CD4-positive, alpha-beta memory T cell (primary cell): ENCODE measurements around the gene ZNF436. TPM values are rescaled to one million over a fixed set of nuclear protein-coding genes. Genes with fewer than 3 reads are reported as not detected.
A peak's percentile ranks its signal among the peaks of the same experiment; 100 is the strongest.

ENCODE experiments used
- CTCF ChIA-PET: fragments of 350-600 bp; sonication (Branson Sonifier 250); formaldehyde crosslinking; loops from one replicate; lab custom pipeline; 2021; ENCODE audit warnings: inconsistent platforms; ENCODE audit not compliant: partially characterized antibody; lab: Charles Lee
- POLR2A ChIA-PET: fragments of 350-600 bp; sonication (Branson Sonifier 250); formaldehyde crosslinking; loops from one replicate; lab custom pipeline; 2021; ENCODE audit not compliant: partially characterized antibody; lab: Charles Lee
- DNase-seq, 5 donors: peaks; one replicate each; pipeline versions ENCODE4 v3.0.0 to v3.0.0-alpha.2; 2020 to 2022; ENCODE audit warnings: mixed read lengths in 1 of 5
- H3K27ac ChIP-seq: one replicate; pipeline ENCODE4 v1.7.0; 2013; ENCODE audit warnings: low read depth, low read length
- H3K27me3 ChIP-seq: 2 replicates; pipeline ENCODE4 v1.7.0; 2013; ENCODE audit warnings: mild to moderate bottlenecking, low read length, moderate library complexity; ENCODE audit not compliant: insufficient read depth
- H3K36me3 ChIP-seq: 2 replicates; pipeline ENCODE4 v1.7.0; 2013; ENCODE audit warnings: mild to moderate bottlenecking, low read length, moderate library complexity; ENCODE audit not compliant: insufficient read depth
- H3K4me1 ChIP-seq: 2 replicates; pipeline ENCODE4 v1.7.0; 2013; ENCODE audit warnings: mild to moderate bottlenecking, low read length, moderate library complexity; ENCODE audit not compliant: insufficient read depth
- H3K4me3 ChIP-seq, 2 donors: one replicate each; pipeline ENCODE4 v1.7.0; 2013; ENCODE audit warnings: low read length in 2 of 2, mild to moderate bottlenecking in 1 of 2
- H3K9me3 ChIP-seq, 2 donors: one replicate each; pipeline ENCODE4 v1.7.0; 2013; ENCODE audit warnings: low read length in 2 of 2, control low read depth in 1 of 2; ENCODE audit not compliant: control insufficient read depth in 1 of 2
- H3K27ac Mint-ChIP-seq, 7 donors: one replicate each; pipeline ENCODE4 v1.8.0; 2020 to 2021; ENCODE audit warnings: mixed read lengths in 7 of 7, mild to moderate bottlenecking in 6 of 7, inconsistent platforms in 3 of 7, moderate library complexity in 3 of 7
- H3K27me3 Mint-ChIP-seq, 2 donors: one replicate each; pipeline ENCODE4 v1.8.0; 2020 to 2021; ENCODE audit warnings: mixed read lengths in 2 of 2
- H3K36me3 Mint-ChIP-seq, 2 donors: one replicate each; pipeline ENCODE4 v1.8.0; 2020 to 2021; ENCODE audit warnings: mixed read lengths in 2 of 2, inconsistent platforms in 1 of 2, mild to moderate bottlenecking in 1 of 2
- H3K4me1 Mint-ChIP-seq, 4 donors: one replicate each; pipeline ENCODE4 v1.8.0; 2020 to 2021; ENCODE audit warnings: mixed read lengths in 4 of 4, mild to moderate bottlenecking in 1 of 4
- H3K4me3 Mint-ChIP-seq, 8 donors: one replicate each; pipeline ENCODE4 v1.8.0; 2020 to 2021; ENCODE audit warnings: mixed read lengths in 8 of 8, mild to moderate bottlenecking in 7 of 8, moderate library complexity in 6 of 8, inconsistent platforms in 3 of 8
- H3K9me3 Mint-ChIP-seq, 8 donors: one replicate each; pipeline ENCODE4 v1.8.0; 2020 to 2021; ENCODE audit warnings: mixed read lengths in 8 of 8, mild to moderate bottlenecking in 5 of 8, inconsistent platforms in 3 of 8, moderate library complexity in 1 of 8
- intact Hi-C: fragments of 100-400 bp; cut with micrococcal nuclease; formaldehyde crosslinking; loops from one replicate; pipeline ENCODE4 v1.15.1; 2023
- polyA plus RNA-seq, 2 donors: library from polyadenylated mRNA; unstranded; fragments of 300-500 nt; fragmentation: Illumina TruSeq; gene quantifications; one replicate each; pipeline ENCODE4 v1.2.3, GENCODE V29; 2021
- total RNA-seq, 2 experiments: library from RNA; stranded (reverse); gene quantifications; one replicate each; pipeline ENCODE4 v1.2.3, GENCODE V29; 2021

Gene ZNF436
- total and polyA plus RNA-seq, 4 experiments from 2014 or later, result 1.7 to 11.9 (median 7.2) TPM

DNA sequence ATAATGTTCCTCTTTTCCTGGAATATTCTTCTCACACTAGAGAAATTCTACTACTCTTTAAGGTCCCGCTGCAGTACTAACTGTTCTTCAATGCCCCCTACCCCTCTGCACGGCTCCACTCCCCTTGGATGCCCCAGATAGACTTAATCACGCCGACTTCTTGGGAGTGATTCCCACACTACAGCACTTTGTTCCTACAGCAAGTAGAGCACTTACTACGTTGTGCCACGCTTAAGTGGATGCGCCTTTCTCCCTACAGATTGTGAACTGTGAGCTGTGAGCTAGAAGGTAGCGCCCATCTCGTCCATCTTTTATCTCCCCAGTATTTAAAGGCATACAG lies 2.2 kb downstream of the ZNF436 start:
- H3K4me1 Mint-ChIP-seq, result peaks cover 17 to 46% (median 28%) of the 10 kb centered on the region in 4 donors
- ChIA-PET POLR2A (interaction anchor here (1.3 to 5.4 kb wide), 3 partner anchors 22 to 117 kb away, joined by 6 to 112 read pairs (median 8); partner anchors contain the start of genes ASAP3 and HNRNPR), CTCF (interaction anchor here (1.5 to 1.7 kb wide), 2 partner anchors 23 to 130 kb away, joined by 3 to 11 read pairs; partner anchors contain the start of gene HNRNPR)
- Histone ChIP-seq H3K4me1 (peaks cover 22% of the 10 kb centered on the region), H3K4me3 (peak overlapping the region; percentile 98 to 100), H3K27ac (peak overlapping the region; percentile 89), H3K9me3 (peaks cover 3 to 7% of the 10 kb centered on the region in 2 donors), H3K36me3 (peaks cover 8% of the 10 kb centered on the region), H3K27me3 (no peaks in the 10 kb centered on the region)
- peaks cover 0 to 24% (median 12%) of the 10 kb centered on the region in 8 donors for H3K9me3 Mint-ChIP-seq
- intact Hi-C loops, result loop anchor here (5.0 to 10.0 kb wide), 2 partner anchors 327 to 1275 kb away; partner anchors contain the start of genes RPL11 and SRRM1
- H3K36me3 Mint-ChIP-seq, result peaks cover 32 to 44% of the 10 kb centered on the region in 2 donors
- peak in 2 of 5 donors; percentile 3 to 39 for DNase-seq
- H3K27me3 Mint-ChIP-seq, result no peaks in the 10 kb centered on the region
- H3K27ac Mint-ChIP-seq, result peak overlapping the region; percentile 91 to 100 (median 96)
- H3K4me3 Mint-ChIP-seq, result peak overlapping the region; percentile 96 to 99 (median 99)

DNA sequence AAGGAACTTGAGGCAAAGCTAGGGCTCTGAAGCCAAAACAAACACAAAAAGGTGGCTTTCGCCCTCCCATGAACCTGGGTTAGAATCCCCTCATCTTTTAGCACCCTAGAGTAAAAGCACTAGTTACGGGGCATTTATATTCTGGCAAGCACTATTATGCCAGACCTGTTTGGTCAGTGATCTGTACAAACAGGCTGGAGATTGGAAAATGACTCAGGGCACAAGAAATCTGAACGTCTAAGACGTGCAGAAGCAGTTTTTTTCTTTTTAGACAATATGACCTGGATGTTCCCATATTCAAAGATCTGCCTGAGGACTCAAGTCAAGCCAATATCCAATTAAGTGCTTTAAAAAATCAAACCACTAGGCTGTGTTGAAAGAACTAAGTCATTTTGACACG lies 3.0 kb downstream of the ZNF436 start:
- Mint-ChIP-seq H3K9me3 (peaks cover 2 to 32% (median 21%) of the 10 kb centered on the region in 8 donors), H3K27me3 (no peaks in the 10 kb centered on the region), H3K4me1 (peaks cover 17 to 46% (median 28%) of the 10 kb centered on the region in 4 donors), H3K36me3 (peaks cover 40 to 53% of the 10 kb centered on the region in 2 donors), H3K4me3 (peak overlapping the region in 7 of 8 donors; percentile 42 to 99 (median 99)), H3K27ac (peak overlapping the region in 3 of 7 donors; percentile 6 to 95 (median 18))
- CTCF ChIA-PET, result interaction anchor here (0.7 kb wide), 1 partner anchor 270 kb away, joined by 3 read pairs; no protein-coding TSS in a partner anchor
- peaks cover 10 to 15% of the 10 kb centered on the region in 2 donors for H3K9me3 ChIP-seq
- H3K36me3 ChIP-seq, result peaks cover 14% of the 10 kb centered on the region
- H3K4me1 ChIP-seq, result peaks cover 22% of the 10 kb centered on the region
- intact Hi-C loops, result loop anchor here (5.0 to 10.0 kb wide), 2 partner anchors 328 to 1276 kb away; partner anchors contain the start of genes RPL11 and SRRM1
- POLR2A ChIA-PET, result interaction anchor here (1.5 to 5.4 kb wide), 3 partner anchors 21 to 117 kb away, joined by 3 to 112 read pairs (median 8); partner anchors contain the start of genes ASAP3 and HNRNPR
- H3K4me3 ChIP-seq, result no peak overlapping the region
- no peaks in the 10 kb centered on the region for H3K27me3 ChIP-seq
- DNase-seq, result no peak
- H3K27ac ChIP-seq, result no peak overlapping the region

DNA sequence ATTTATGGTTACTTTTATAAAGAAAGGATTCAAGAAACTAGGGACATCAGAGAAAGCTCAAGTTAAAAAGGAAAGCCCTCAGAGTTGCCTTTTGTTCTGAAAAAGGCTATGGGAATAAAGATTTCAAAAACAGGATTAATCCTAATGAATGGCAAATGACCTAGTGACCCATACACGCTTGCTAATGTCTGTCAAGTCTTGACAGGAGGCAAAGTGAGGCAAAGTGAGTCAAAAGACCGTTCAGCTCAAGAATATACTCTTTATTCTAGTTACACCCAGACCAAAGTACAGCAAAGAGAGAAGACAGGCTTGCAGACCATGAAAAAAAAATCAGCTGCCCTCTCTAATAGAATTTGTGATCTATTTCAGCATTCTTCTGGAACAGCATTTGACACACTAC lies 3.5 kb downstream of the ZNF436 start:
- CTCF ChIA-PET, result interaction anchor here (0.7 kb wide), 1 partner anchor 271 kb away, joined by 3 read pairs; no protein-coding TSS in a partner anchor
- no peak overlapping the region for H3K4me3 ChIP-seq
- peaks cover 14% of the 10 kb centered on the region for H3K36me3 ChIP-seq
- peaks cover 12 to 19% of the 10 kb centered on the region in 2 donors for H3K9me3 ChIP-seq
- H3K27ac ChIP-seq, result no peak overlapping the region
- Mint-ChIP-seq H3K4me3 (peak overlapping the region in 6 of 8 donors; percentile 15 to 99 (median 46)), H3K27ac (peak overlapping the region in 3 of 7 donors; percentile 15 to 95 (median 18)), H3K4me1 (peaks cover 17 to 46% (median 28%) of the 10 kb centered on the region in 4 donors), H3K9me3 (peaks cover 2 to 36% (median 25%) of the 10 kb centered on the region in 8 donors), H3K36me3 (peaks cover 44 to 57% of the 10 kb centered on the region in 2 donors), H3K27me3 (no peaks in the 10 kb centered on the region)
- intact Hi-C loops, result loop anchor here (5.0 to 10.0 kb wide), 2 partner anchors 329 to 1276 kb away; partner anchors contain the start of genes RPL11 and SRRM1
- H3K27me3 ChIP-seq, result no peaks in the 10 kb centered on the region
- H3K4me1 ChIP-seq, result peaks cover 22% of the 10 kb centered on the region
- DNase-seq, result no peak
- POLR2A ChIA-PET, result interaction anchor here (1.5 to 5.4 kb wide), 2 partner anchors 21 to 28 kb away, joined by 3 to 112 read pairs; partner anchors contain the start of gene HNRNPR

DNA sequence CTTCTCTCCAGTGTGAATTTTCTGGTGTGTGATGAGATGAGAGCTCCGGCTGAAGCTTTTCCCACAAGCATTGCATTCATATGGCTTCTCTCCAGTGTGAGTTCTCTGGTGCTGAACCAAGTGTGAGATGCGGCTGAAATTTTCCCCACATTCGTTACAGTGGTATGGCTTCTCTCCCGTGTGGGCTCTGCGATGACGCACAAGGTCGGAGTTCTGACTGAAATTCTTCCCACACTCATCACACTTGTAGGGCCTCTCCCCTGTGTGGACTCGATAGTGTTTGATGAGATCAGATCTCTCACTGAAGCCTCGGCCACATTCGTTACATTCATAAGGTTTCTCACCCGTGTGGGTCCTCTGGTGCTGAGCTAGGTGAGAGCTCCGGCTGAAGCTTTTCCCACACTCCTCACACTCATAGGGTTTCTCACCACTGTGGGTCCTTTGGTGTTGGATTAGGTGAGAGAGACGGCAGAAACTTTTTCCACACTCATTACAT lies 7.4 kb downstream of the ZNF436 start:
- Mint-ChIP-seq H3K27me3 (no peaks in the 10 kb centered on the region), H3K27ac (no peak overlapping the region), H3K4me3 (no peak overlapping the region), H3K4me1 (peaks cover 10 to 15% (median 13%) of the 10 kb centered on the region in 4 donors), H3K9me3 (peaks cover 2 to 68% (median 45%) of the 10 kb centered on the region in 8 donors), H3K36me3 (peaks cover 60 to 70% of the 10 kb centered on the region in 2 donors)
- Histone ChIP-seq H3K9me3 (peaks cover 12 to 25% of the 10 kb centered on the region in 2 donors), H3K4me3 (no peak overlapping the region), H3K27me3 (no peaks in the 10 kb centered on the region), H3K27ac (no peak overlapping the region), H3K36me3 (peaks cover 14% of the 10 kb centered on the region), H3K4me1 (peaks cover 5% of the 10 kb centered on the region)
- intact Hi-C loops, result loop anchor here (10.0 kb wide), 1 partner anchor 333 kb away; the partner anchor contains the start of gene RPL11
- no peak for DNase-seq
- POLR2A ChIA-PET, result interaction anchor here (2.2 kb wide), 1 partner anchor 18 kb away, joined by 7 read pairs; the partner anchor contains the start of gene HNRNPR
- CTCF ChIA-PET, result interaction anchor here (0.6 kb wide), 1 partner anchor 8 kb away, joined by 3 read pairs; no protein-coding TSS in a partner anchor

DNA sequence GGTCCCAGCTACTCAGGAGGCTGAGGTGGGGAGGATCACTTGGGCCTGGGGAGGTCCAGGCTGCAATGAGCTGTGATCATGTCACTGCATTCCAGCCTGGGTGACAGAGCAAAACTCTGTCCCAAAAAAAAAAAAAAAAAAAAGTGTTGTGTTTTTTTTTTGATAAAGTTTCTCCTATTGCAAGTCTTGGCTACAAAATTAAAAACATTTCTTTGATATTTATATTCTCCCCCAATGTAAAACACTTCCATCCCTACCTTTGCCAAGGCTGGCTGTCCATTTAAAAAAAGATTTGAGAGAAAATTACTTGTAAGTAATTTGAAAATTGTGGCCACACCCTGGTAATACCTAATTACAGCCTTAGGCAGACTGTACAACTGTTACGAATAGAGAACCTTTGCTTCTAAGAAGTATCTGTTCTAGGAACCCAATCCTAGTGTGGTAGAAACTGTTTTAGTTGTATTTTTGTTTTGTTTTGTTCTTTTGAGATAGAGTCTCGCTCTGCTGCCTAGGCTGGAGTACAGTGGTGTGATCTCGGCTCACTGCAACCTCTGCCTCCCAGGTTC lies 11.2 kb downstream of the ZNF436 start:
- H3K36me3 Mint-ChIP-seq, result peaks cover 45 to 56% of the 10 kb centered on the region in 2 donors
- H3K4me1 Mint-ChIP-seq, result peaks cover 0 to 6% (median 4%) of the 10 kb centered on the region in 4 donors
- H3K9me3 Mint-ChIP-seq, result peaks cover 2 to 54% (median 41%) of the 10 kb centered on the region in 8 donors
- H3K4me3 Mint-ChIP-seq, result no peak overlapping the region
- DNase-seq, result no peak
- no peak overlapping the region for H3K4me3 ChIP-seq
- H3K4me1 ChIP-seq, result no peaks in the 10 kb centered on the region
- no peaks in the 10 kb centered on the region for H3K27me3 Mint-ChIP-seq
- POLR2A ChIA-PET, result interaction anchor here (1.2 kb wide), 1 partner anchor 14 kb away, joined by 3 read pairs; the partner anchor contains the start of gene HNRNPR
- H3K27me3 ChIP-seq, result no peaks in the 10 kb centered on the region
- H3K9me3 ChIP-seq, result peaks cover 12 to 25% of the 10 kb centered on the region in 2 donors
- peaks cover 14% of the 10 kb centered on the region for H3K36me3 ChIP-seq
- no peak overlapping the region for H3K27ac ChIP-seq
- intact Hi-C loops, result no loop called here
- CTCF ChIA-PET, result no interaction called here
- H3K27ac Mint-ChIP-seq, result no peak overlapping the region

DNA sequence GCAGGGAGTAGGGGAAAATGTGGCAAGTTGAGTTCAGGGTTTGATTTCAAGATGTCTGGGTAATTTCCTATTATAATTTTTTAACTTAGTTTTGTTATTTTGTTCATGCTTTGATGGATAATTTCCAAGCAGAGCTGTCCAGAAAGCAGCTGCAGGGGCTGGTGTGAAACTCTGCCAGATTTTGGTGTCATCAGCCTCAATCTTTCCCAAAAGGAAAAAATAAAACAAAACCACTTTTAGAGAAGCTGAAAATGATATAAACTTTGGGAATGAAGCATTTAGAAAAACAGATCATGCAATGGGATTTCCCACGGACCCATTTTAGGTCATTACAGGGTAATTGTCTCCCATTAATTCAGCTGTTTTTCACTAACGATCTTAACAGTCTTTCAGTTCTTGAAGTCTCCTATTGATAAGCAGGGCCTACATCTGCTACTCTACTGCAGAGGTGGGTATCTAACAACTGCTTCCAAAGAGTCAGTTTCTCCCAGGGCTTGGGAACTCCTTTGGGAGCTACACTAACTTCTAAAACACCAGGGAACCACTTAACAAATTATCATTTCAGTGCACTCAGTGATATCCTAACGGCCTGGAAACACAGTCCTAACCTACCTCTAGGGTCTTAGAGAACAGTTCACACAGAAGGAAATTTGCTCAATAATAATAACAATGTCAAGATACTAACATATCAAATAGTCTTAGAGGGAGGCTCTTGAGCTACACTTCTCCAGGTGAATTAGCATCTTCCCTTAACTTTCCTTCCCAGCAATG lies 12.3 kb downstream of the ZNF436 start:
- Histone ChIP-seq H3K4me1 (no peaks in the 10 kb centered on the region), H3K36me3 (peaks cover 5% of the 10 kb centered on the region), H3K4me3 (no peak overlapping the region), H3K27me3 (no peaks in the 10 kb centered on the region), H3K9me3 (peaks cover 8 to 17% of the 10 kb centered on the region in 2 donors), H3K27ac (no peak overlapping the region)
- DNase-seq, result no peak
- no peak overlapping the region for H3K27ac Mint-ChIP-seq
- no peak overlapping the region for H3K4me3 Mint-ChIP-seq
- H3K27me3 Mint-ChIP-seq, result no peaks in the 10 kb centered on the region
- H3K4me1 Mint-ChIP-seq, result peaks cover 0 to 6% (median 4%) of the 10 kb centered on the region in 4 donors
- H3K9me3 Mint-ChIP-seq, result peaks cover 0 to 43% (median 32%) of the 10 kb centered on the region in 8 donors
- POLR2A ChIA-PET, result interaction anchor here (1.6 kb wide), 1 partner anchor 11 kb away, joined by 6 read pairs; no protein-coding TSS in a partner anchor
- CTCF ChIA-PET, result interaction anchor here (0.6 to 0.9 kb wide), 2 partner anchors 9 to 13 kb away, joined by 3 to 4 read pairs; no protein-coding TSS in a partner anchor
- peaks cover 36 to 46% of the 10 kb centered on the region in 2 donors for H3K36me3 Mint-ChIP-seq
- intact Hi-C loops, result no loop called here
